DOHH2 (cell line): ENCODE results near the gene GUCA2B.

Experiments used
- CTCF ChIP-seq: fragments of 200-600 bp; sonication (generic); IDR thresholded peaks from one replicate; pipeline ENCODE4 v1.5.1; 2014; ENCODE audit warnings: antibody characterized with exemption, mild to moderate bottlenecking, low read depth, low read length; ENCODE audit not compliant: poor library complexity, severe bottlenecking
- EZH2phosphoT487 ChIP-seq: fragments of 200-600 bp; sonication (generic); IDR thresholded peaks from 2 replicates; pipeline ENCODE4 v1.6.1; 2017; ENCODE audit warnings: borderline replicate concordance, mild to moderate bottlenecking, antibody characterized with exemption, low read length, moderate library complexity, mixed read lengths

GRCh38 chr1:42178249-42178648, 25.0 kb downstream of the GUCA2B start:
- TF ChIP-seq CTCF (no peak), EZH2phosphoT487 (no peak)
